ENCODE data around the gene TARBP2. TPM values are rescaled to one million over a fixed set of nuclear protein-coding genes. Genes with fewer than 3 reads are reported as not detected.
"Not testable (repeated sequence)": the region's sequence is repeated elsewhere in the genome, so short reads cannot be mapped to it uniquely, and the experiment has no call there.

Gene TARBP2
- polyA plus RNA-seq, 5 donors: 37.1 to 58.0 (median 50.0) TPM

GRCh38 chr12:53472056-53472582, 29.0 kb upstream of the TARBP2 start:
- no peak for DNase-seq

- no peak for DNase-seq
Observed at GRCh38 chr12:53474077-53474476, 27.0 kb upstream of the TARBP2 start.

DNA sequence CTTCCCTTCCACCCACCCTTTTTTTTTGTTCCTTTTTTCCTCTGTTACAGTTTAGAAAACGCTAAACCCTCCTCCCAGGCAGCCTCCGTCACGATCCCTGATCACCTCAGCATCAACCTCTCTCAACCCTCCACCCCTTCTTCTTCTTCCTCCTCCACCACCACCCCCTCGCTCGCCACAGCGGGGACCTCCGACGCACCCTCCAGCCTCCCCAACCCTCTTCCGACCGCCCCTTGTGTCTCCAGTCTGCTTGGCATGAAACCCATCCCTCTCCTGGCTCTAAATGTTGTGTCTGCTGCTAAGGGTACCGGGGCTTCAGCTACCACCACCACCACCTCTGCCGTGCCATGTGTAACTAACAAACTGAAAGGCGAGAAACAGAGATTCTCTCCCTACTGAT, 26.3 kb upstream of the TARBP2 start:
- DNase-seq: no peak

- no peak for DNase-seq
Observed at GRCh38 chr12:53476769-53477209, 24.3 kb upstream of the TARBP2 start.

DNA sequence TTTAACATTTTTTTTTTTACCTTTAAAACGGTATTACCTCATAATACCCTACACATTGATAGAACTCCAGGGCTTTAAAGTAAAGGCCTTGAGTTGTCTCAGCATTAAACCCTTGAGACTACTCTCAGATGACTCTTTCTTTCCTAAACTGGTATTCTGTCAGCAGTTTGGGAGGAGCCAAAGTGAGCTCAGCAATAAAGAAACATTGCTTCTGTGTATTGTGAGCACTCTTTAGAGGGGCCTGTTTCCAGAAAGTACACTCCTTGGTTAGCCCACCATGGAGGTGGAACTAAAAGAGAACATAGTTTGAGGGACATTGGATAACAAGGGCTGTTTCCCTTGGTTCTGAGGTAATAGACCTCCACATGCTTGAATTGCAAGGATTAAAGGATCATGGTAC, 22.2 kb upstream of the TARBP2 start:
- no peak for DNase-seq

DNA sequence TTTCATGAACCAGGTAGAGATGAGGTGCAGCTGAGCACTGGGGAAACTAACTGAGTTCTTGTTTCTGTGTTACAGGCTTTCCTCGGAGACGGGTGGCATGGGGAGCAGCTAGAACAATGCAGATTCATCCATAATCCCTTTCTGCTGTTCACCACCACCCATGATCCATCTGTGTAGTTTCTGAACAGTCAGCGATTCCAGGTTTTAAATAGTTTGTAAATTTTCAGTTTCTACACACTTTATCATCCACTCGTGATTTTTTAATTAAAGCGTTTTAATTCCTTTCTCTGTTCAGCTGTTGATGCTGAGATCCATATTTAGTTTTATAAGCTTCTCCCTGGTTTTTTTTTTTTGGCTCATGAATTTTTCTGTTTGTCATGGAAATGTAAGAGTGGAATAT, 21.8 kb upstream of the TARBP2 start:
- no peak for DNase-seq

DNA sequence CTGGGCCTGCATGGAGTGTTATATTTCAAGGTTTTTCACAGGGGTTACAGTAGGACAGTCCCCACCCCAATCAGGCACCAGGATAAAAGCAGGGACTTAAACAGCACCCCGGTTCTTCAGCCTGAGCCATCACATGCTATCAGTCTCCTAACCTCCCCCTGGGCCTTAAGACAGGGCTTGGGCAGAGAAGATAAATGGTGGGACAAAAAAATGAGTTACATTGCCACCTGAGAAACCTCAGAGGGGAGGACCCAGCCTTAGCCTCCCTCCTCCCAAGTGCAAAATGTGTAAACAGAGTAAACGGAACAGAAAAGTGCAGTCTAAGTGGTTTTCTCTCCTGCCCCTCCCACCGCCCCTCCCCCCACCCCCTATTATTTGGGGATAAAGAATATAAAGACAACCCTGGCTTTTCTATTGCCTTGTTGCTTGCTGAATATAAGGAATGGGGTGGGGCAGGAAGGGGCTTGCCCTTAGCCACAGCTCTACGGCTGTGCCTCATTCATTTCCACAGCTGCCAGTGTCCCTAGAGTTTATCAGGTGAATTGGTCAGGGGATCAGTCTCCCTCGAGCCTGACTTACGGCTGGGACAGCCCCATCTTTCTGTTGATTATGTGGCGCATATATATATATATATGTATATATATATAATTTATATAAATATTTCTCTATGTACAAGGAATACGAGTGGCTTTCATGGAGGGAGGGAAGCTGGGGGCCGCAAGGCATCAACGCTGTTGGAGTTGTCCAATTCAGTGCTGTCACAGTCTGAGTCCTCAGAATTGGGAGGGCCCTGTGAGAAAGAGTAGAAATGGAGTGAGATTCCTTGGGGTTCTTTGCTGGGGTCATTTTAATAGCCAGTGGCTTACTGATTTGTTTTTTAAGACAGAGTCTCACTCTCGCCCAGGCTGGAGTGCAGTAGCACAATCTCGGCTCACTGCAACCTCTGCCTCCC, 20.3 kb upstream of the TARBP2 start:
- no peak for DNase-seq

GRCh38 chr12:53481458-53481857, 19.6 kb upstream of the TARBP2 start:
- not testable (repeated sequence) for DNase-seq

- no peak for DNase-seq
Observed at GRCh38 chr12:53481939-53482586, 19.0 kb upstream of the TARBP2 start.

DNA sequence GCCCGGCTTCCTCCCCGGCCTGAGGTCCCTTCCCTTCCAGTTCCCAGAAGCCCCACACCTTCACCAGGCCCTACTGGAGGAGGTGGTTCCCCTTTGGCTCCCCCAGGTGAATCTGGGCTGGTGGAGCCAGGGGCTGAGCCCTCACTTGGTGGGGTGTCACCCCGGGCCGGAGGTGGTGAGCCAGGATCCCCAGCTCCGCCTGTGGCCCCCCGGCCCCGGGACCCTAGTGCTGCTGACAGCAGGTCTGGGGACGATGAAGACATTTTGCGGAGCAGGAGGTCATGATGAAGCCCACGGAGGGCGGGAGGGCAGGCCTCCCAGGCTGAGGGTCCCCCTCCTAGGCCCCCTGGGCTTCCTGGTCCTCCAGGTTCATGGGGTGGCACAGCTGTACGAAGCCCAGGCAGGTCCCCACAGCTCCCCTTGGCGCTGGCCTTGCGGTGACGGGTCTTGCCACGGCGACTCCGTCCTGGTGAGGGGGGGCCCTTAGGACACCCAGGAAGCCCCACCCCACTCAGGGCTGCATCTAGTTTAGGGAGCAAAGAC, 18.4 kb upstream of the TARBP2 start:
- no peak for DNase-seq

GRCh38 chr12:53483225-53483978, 17.7 kb upstream of the TARBP2 start:
- no peak for DNase-seq

DNA sequence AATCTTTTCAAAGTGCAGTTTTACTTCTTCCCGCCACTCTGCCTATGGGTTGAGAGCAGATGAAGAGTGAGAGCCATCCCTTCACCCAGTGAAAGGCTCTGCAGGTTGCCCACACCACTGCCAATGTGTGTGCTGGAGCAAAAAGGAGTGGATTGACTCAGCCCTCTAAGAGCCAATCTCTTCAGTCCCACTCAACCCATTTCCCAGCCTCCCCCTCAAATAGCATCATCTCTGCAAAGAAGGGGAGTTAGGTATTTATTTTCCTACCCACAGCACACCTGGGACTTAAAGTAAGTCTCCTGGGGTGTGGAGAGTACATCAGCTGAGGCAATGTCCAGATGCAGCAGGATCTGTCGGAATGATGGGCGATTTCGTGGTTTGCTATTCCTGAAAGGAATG, 17.1 kb upstream of the TARBP2 start:
- no peak for DNase-seq

DNA sequence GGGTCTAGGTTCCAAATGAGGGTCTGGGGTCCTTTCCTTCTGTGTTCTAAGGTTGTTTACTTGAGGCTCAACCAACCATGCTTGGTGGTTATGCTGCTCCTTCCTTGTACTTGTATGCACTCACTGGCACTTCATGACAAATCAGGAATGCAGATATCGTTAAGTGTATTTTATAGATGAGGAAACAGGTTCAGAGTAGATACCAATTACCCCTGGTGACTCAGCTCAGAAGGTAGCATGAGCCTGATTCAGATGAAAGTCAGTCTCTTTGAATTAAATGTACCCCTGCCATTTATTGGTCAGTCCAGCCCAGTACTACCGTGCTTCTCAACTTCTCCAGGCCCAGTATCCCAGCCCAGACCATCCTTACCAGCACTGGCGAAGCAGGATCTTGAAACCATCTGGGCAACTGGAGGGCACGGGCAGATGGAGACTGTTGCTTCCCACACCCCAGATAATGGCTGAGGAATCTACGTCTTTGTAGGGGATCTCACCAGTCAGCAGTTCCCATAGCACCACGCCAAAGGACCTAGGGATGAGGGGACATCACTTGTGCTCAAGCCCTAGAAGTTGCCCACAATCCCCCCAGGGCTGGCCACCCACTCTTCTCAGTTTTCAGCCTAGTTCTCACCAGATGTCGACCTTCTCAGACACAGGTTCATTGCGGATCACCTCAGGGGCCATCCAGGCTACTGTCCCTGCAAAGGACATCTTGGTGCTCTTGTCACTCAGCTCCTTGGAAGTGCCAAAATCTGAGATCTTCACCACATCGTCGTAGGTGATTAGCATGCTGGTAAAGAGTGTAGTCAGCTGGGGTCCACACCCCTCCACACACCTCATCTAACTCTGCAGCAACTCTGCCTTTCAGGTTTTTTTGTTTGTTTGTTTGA, 16.2 kb upstream of the TARBP2 start:
- DNase-seq: no peak

- no peak for DNase-seq
Observed at GRCh38 chr12:53485955-53486735, 14.9 kb upstream of the TARBP2 start.

- DNase-seq: no peak
Observed at GRCh38 chr12:53486736-53487487, 14.2 kb upstream of the TARBP2 start.

DNA sequence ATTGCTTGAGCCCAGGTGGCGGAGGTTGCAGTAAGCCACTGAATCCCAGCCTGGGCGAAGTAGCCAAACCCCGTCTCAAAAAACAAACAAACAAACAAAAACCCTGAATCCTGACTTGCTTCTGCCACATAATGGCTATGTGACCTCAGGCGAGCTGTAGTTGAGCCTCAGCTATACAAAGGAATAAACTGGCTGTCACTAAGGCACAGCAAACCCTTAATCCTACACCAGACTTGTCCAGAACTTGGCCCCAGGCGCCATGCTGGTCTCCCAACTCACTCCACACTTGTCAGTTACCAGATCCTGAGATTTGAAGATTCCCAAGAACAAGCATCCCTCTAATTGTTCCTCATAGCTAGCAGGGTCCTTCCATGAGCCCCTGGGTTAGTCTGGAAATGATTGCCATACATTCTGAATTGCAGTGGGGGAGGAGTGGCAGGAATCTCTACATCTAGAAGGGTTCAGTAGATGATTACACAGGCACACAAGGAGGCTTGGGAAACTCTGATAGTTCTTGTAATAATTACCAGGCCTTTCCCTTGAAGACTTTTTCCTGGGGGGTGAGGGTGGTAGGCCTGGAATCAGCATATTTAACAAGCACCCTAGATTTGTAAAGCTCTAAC, 11.7 kb upstream of the TARBP2 start:
- DNase-seq: no peak

GRCh38 chr12:53492188-53492587, 8.9 kb upstream of the TARBP2 start:
- DNase-seq: no peak

GRCh38 chr12:53492830-53493609, 8.1 kb upstream of the TARBP2 start:
- peak; percentile 96 to 97 for DNase-seq
